ENCODE data around the gene MALT1.

MALT1 gene

DNA sequence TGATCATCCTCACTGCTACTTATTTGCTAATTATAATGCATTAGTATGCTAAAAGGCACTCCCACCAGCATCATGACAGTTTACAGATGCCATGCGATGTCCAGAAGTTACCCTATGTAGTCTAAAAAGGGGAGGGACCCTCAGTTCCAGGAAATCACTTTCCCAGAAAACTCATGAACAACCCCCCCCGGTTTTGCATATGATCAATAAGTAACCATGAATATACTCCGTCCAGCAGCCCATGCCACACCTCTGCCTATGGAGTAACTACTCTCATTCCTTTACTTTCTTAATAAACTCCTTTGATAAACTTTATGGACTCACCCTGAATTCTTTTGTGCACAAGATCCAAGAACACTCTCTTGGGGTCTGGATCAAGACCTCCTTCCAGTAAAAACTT, 86.8 kb downstream of the MALT1 start:
- H3K4me2 ChIP-seq (ENCODE audit: low read length), result no peak overlapping the region
- no peak for DNase-seq
- H2BK5ac ChIP-seq (ENCODE audit: low read depth, low read length, poor library complexity), result no peak overlapping the region
- H3K4ac ChIP-seq (ENCODE audit: low read depth, low read length), result no peak overlapping the region
- H4K12ac ChIP-seq (ENCODE audit: low read depth, low read length), result no peak overlapping the region
- H3K27ac ChIP-seq (ENCODE audit: low read depth, low read length), result no peak overlapping the region
- no peak overlapping the region for H3K9ac ChIP-seq (ENCODE audit: low read length)
- no CpG with 5 or more reads among the region's 3 CpGs for WGBS (ENCODE audit: extremely low coverage, insufficient coverage, insufficient read length)
- H3K18ac ChIP-seq (ENCODE audit: low read length), result no peak overlapping the region
- H2AK5ac ChIP-seq (ENCODE audit: low read length), result no peak overlapping the region
- no peak overlapping the region for H3K23ac ChIP-seq (ENCODE audit: low read length)
- no peak overlapping the region for H2BK120ac ChIP-seq (ENCODE audit: insufficient read depth, low read length, poor library complexity)
- no peak overlapping the region for H4K8ac ChIP-seq (ENCODE audit: low read depth, low read length)
- H3K4me1 ChIP-seq (ENCODE audit: control insufficient read depth in 1 of 2, insufficient read depth in 2 of 2, low read length in 2 of 2), result peaks cover 0 to 3% of the 10 kb centered on the region in 2 experiments
- no peak overlapping the region for H3K14ac ChIP-seq (ENCODE audit: low read length)
- no peaks in the 10 kb centered on the region for H3K36me3 ChIP-seq (ENCODE audit: control insufficient read depth in 1 of 2, insufficient read depth in 2 of 2, low read length in 2 of 2)
- no peak overlapping the region for H3K4me3 ChIP-seq (ENCODE audit: low read depth, low read length)
- H2BK12ac ChIP-seq (ENCODE audit: low read length), result no peak overlapping the region
- H3K9me3 ChIP-seq (ENCODE audit: insufficient read depth, low read depth, low read length), result peaks cover 2% of the 10 kb centered on the region
- H4K91ac ChIP-seq (ENCODE audit: low read depth, low read length), result no peak overlapping the region
- H3K79me1 ChIP-seq (ENCODE audit: low read length), result no peaks in the 10 kb centered on the region
- H3K79me2 ChIP-seq (ENCODE audit: control insufficient read depth, insufficient read depth, low read length, poor library complexity), result no peaks in the 10 kb centered on the region
- no peaks in the 10 kb centered on the region for H3K27me3 ChIP-seq (ENCODE audit: insufficient read depth, low read length)
- H2AFZ ChIP-seq (ENCODE audit: insufficient read depth, low read length, poor library complexity), result no peak overlapping the region

DNA sequence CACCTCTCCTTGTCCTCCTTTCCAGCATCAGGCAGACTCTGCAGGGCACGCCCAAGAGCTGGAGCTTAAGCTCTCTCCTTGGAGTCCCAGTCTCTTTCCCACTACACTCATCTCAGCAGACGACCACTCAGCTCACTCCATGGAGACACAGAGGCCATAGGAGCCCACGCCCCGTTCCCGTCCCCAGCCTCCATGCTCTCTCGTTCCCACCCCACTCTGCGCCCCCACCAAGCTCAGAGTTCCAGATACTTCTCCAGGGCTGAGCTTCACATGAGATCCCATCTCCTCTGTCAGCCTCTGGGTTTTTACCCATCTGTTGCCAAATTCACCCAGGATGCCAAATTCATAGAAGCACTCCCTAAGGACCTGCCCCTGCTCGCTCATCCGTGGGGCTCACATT, 87.3 kb downstream of the MALT1 start:
- Histone ChIP-seq H3K4me2 (ENCODE audit: low read length) (no peak overlapping the region), H3K4me1 (ENCODE audit: control insufficient read depth in 1 of 2, insufficient read depth in 2 of 2, low read length in 2 of 2) (peaks cover 0 to 3% of the 10 kb centered on the region in 2 experiments), H3K9me3 (ENCODE audit: insufficient read depth, low read depth, low read length) (peaks cover 2% of the 10 kb centered on the region), H3K9ac (ENCODE audit: low read length) (no peak overlapping the region), H2AK5ac (ENCODE audit: low read length) (no peak overlapping the region), H3K36me3 (ENCODE audit: control insufficient read depth in 1 of 2, insufficient read depth in 2 of 2, low read length in 2 of 2) (no peaks in the 10 kb centered on the region), H3K4me3 (ENCODE audit: low read depth, low read length) (no peak overlapping the region), H4K91ac (ENCODE audit: low read depth, low read length) (no peak overlapping the region), H2BK120ac (ENCODE audit: insufficient read depth, low read length, poor library complexity) (no peak overlapping the region), H3K23ac (ENCODE audit: low read length) (no peak overlapping the region), H3K79me1 (ENCODE audit: low read length) (no peaks in the 10 kb centered on the region), H4K8ac (ENCODE audit: low read depth, low read length) (no peak overlapping the region), H3K14ac (ENCODE audit: low read length) (no peak overlapping the region), H3K18ac (ENCODE audit: low read length) (no peak overlapping the region), H4K12ac (ENCODE audit: low read depth, low read length) (no peak overlapping the region), H3K27me3 (ENCODE audit: insufficient read depth, low read length) (no peaks in the 10 kb centered on the region), H3K4ac (ENCODE audit: low read depth, low read length) (no peak overlapping the region), H3K79me2 (ENCODE audit: control insufficient read depth, insufficient read depth, low read length, poor library complexity) (no peaks in the 10 kb centered on the region), H2AFZ (ENCODE audit: insufficient read depth, low read length, poor library complexity) (no peak overlapping the region), H3K27ac (ENCODE audit: low read depth, low read length) (no peak overlapping the region), H2BK5ac (ENCODE audit: low read depth, low read length, poor library complexity) (no peak overlapping the region), H2BK12ac (ENCODE audit: low read length) (no peak overlapping the region)
- no peak for DNase-seq
- WGBS (ENCODE audit: extremely low coverage, insufficient coverage, insufficient read length), result no CpG with 5 or more reads among the region's 9 CpGs

DNA sequence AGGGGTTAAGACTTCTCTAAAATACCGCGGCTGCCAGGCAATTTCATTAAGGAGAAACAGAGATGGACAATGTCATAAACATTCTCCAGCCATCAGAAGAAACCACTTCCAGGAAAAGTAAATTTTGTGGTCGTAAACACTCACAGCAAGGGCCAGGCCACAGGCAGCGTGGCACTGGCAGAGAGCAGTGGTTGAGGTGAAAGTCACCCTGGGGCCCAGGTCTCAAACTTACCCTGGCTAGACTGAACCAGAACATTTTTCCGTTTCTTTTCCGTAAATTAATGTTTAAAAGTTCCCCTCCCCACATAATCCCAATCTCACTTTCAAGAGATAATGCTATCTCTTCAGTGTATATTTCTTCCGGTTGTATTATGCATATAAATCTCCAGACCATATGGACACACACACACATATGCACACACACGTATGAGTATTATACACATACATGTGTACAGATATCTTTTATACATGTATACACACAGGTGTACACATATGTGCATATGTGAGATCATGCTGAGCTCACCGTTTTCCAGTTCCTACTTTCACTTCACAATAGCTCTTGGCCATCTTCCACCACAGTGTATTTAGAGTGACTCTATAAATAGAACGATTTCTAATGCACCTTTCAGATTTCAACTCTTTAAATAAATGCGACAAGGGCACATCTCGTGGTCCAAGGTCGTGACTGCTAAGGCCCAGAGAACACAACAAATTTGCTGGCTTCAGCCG, 90.1 kb downstream of the MALT1 start:
- no CpG with 5 or more reads among the region's 14 CpGs for WGBS (ENCODE audit: extremely low coverage, insufficient coverage, insufficient read length)
- no peaks in the 10 kb centered on the region for H3K36me3 ChIP-seq (ENCODE audit: control insufficient read depth in 1 of 2, insufficient read depth in 2 of 2, low read length in 2 of 2)
- no peak overlapping the region for H2AFZ ChIP-seq (ENCODE audit: insufficient read depth, low read length, poor library complexity)
- H3K4ac ChIP-seq (ENCODE audit: low read depth, low read length), result no peak overlapping the region
- no peak overlapping the region for H2BK5ac ChIP-seq (ENCODE audit: low read depth, low read length, poor library complexity)
- H4K91ac ChIP-seq (ENCODE audit: low read depth, low read length), result no peak overlapping the region
- H3K79me1 ChIP-seq (ENCODE audit: low read length), result no peaks in the 10 kb centered on the region
- no peak overlapping the region for H2BK12ac ChIP-seq (ENCODE audit: low read length)
- no peak overlapping the region for H3K9ac ChIP-seq (ENCODE audit: low read length)
- H3K27me3 ChIP-seq (ENCODE audit: insufficient read depth, low read length), result no peaks in the 10 kb centered on the region
- H3K14ac ChIP-seq (ENCODE audit: low read length), result no peak overlapping the region
- H3K23ac ChIP-seq (ENCODE audit: low read length), result no peak overlapping the region
- H2BK120ac ChIP-seq (ENCODE audit: insufficient read depth, low read length, poor library complexity), result no peak overlapping the region
- no peak for DNase-seq
- no peak overlapping the region for H3K4me3 ChIP-seq (ENCODE audit: low read depth, low read length)
- H3K9me3 ChIP-seq (ENCODE audit: insufficient read depth, low read depth, low read length), result peaks cover 2% of the 10 kb centered on the region
- H3K27ac ChIP-seq (ENCODE audit: low read depth, low read length), result no peak overlapping the region
- H3K4me2 ChIP-seq (ENCODE audit: low read length), result no peak overlapping the region
- no peak overlapping the region for H2AK5ac ChIP-seq (ENCODE audit: low read length)
- no peak overlapping the region for H4K8ac ChIP-seq (ENCODE audit: low read depth, low read length)
- H3K79me2 ChIP-seq (ENCODE audit: control insufficient read depth, insufficient read depth, low read length, poor library complexity), result no peaks in the 10 kb centered on the region
- no peak overlapping the region for H3K18ac ChIP-seq (ENCODE audit: low read length)
- H4K12ac ChIP-seq (ENCODE audit: low read depth, low read length), result no peak overlapping the region
- peaks cover 0 to 3% of the 10 kb centered on the region in 2 experiments for H3K4me1 ChIP-seq (ENCODE audit: control insufficient read depth in 1 of 2, insufficient read depth in 2 of 2, low read length in 2 of 2)

DNA sequence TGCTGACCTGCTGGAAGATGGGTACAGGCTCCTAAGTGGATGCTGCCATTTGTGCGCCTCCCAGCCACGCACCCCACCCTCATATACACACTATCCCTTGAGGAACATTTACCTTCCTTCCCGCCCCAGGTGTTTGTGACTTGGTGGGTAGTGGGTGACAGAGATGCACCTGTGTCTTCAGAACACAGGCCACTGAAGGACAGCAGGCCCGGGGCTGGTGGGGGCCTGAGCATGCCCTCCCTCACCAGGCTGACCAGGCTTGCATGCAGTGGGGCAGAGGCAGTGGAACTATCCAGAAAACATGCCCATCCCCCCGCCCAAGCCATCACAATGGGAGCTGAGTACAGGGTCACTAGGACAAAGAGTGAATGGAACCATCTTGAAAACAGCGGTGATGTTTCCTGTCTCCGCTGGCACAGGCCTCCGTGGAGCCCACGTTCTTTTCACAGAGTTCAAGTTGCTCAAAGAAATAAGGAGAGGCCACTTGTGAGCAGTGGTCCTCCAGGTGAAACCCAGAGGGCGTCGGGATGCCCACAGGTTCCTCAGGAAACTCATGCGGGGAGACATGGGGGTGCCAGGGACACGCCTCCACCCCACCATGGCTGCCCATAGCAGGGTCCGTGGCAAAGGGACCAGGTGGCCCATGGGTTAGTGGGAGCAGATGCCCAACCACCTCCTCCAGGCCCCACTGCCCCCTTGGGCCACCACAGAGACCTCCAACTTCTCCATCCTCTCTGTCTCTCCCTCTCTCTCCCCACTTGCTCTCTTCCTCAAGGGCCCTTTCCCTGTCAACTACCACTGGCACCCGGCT, 90.9 kb downstream of the MALT1 start:
- Histone ChIP-seq H2BK5ac (ENCODE audit: low read depth, low read length, poor library complexity) (no peak overlapping the region), H4K8ac (ENCODE audit: low read depth, low read length) (no peak overlapping the region), H3K14ac (ENCODE audit: low read length) (no peak overlapping the region), H3K79me1 (ENCODE audit: low read length) (no peaks in the 10 kb centered on the region), H3K23ac (ENCODE audit: low read length) (no peak overlapping the region), H2AK5ac (ENCODE audit: low read length) (peak overlapping the region; percentile 73), H3K4ac (ENCODE audit: low read depth, low read length) (no peak overlapping the region), H3K4me3 (ENCODE audit: low read depth, low read length) (no peak overlapping the region), H3K9me3 (ENCODE audit: insufficient read depth, low read depth, low read length) (peaks cover 2% of the 10 kb centered on the region), H3K79me2 (ENCODE audit: control insufficient read depth, insufficient read depth, low read length, poor library complexity) (no peaks in the 10 kb centered on the region), H2BK12ac (ENCODE audit: low read length) (no peak overlapping the region), H3K27me3 (ENCODE audit: insufficient read depth, low read length) (no peaks in the 10 kb centered on the region), H4K91ac (ENCODE audit: low read depth, low read length) (no peak overlapping the region), H3K4me1 (ENCODE audit: control insufficient read depth in 1 of 2, insufficient read depth in 2 of 2, low read length in 2 of 2) (peaks cover 0 to 3% of the 10 kb centered on the region in 2 experiments), H3K18ac (ENCODE audit: low read length) (no peak overlapping the region), H3K4me2 (ENCODE audit: low read length) (no peak overlapping the region), H2BK120ac (ENCODE audit: insufficient read depth, low read length, poor library complexity) (no peak overlapping the region), H3K27ac (ENCODE audit: low read depth, low read length) (no peak overlapping the region), H4K12ac (ENCODE audit: low read depth, low read length) (no peak overlapping the region), H2AFZ (ENCODE audit: insufficient read depth, low read length, poor library complexity) (no peak overlapping the region), H3K36me3 (ENCODE audit: control insufficient read depth in 1 of 2, insufficient read depth in 2 of 2, low read length in 2 of 2) (no peaks in the 10 kb centered on the region), H3K9ac (ENCODE audit: low read length) (no peak overlapping the region)
- no peak for DNase-seq
- WGBS (ENCODE audit: extremely low coverage, insufficient coverage, insufficient read length), result no CpG with 5 or more reads among the region's 15 CpGs
